Hepatocyte (in vitro differentiated cells): ENCODE data around the gene TBC1D4. TPM values are rescaled to one million over a fixed set of nuclear protein-coding genes. Genes with fewer than 3 reads are reported as not detected.

Experiments
- polyA plus RNA-seq: library from polyadenylated mRNA; unstranded; fragments of >200 nt; fragmentation: Nextera tagmentation; extraction: Ambion mirVana; gene quantifications from 2 replicates; pipeline ENCODE4 v1.2.1, GENCODE V29; 2016
- total RNA-seq: library from RNA; depleted of rRNA; stranded (reverse); fragments of >200 nt; gene quantifications from 2 replicates; pipeline ENCODE4 v1.2.3, GENCODE V29; 2014

Gene TBC1D4
- total and polyA plus RNA-seq, 2 experiments from 2014 or later, result 7.6 to 17.1 TPM

Other genes with a start within 250 kb of the TBC1D4 start
- 117 and 169 TPM in 2 replicates for gene COMMD6, start 55.7 kb upstream of the TBC1D4 start, total RNA-seq
- 232 and 258 TPM in 2 replicates for gene COMMD6, start 55.7 kb upstream of the TBC1D4 start, polyA plus RNA-seq
- gene UCHL3, start 67.6 kb upstream of the TBC1D4 start, total RNA-seq, result 42.0 and 42.3 TPM in 2 replicates
- gene UCHL3, start 67.6 kb upstream of the TBC1D4 start, polyA plus RNA-seq, result 76.8 and 77.5 TPM in 2 replicates
- 105 and 125 TPM in 2 replicates for gene LMO7, start 154.2 kb upstream of the TBC1D4 start, total RNA-seq
- 47.2 and 58.1 TPM in 2 replicates for gene LMO7, start 154.2 kb upstream of the TBC1D4 start, polyA plus RNA-seq